Glutamatergic neuron (in vitro differentiated cells): ENCODE results near the gene ZC3H15. TPM values are rescaled to one million over a fixed set of nuclear protein-coding genes. Genes with fewer than 3 reads are reported as not detected.

Experiments used
- DNase-seq: peaks from one replicate; pipeline ENCODE4 v3.0.0; 2022
- H3K27ac Mint-ChIP-seq: one replicate; pipeline ENCODE4 v1.8.0; 2020; ENCODE audit warnings: mild to moderate bottlenecking, mixed read lengths, inconsistent platforms; ENCODE audit not compliant: unreplicated experiment
- H3K27me3 Mint-ChIP-seq: one replicate; pipeline ENCODE4 v1.8.0; 2020; ENCODE audit warnings: mild to moderate bottlenecking, moderate library complexity, mixed read lengths, inconsistent platforms; ENCODE audit not compliant: unreplicated experiment
- H3K36me3 Mint-ChIP-seq: one replicate; pipeline ENCODE4 v1.8.0; 2020; ENCODE audit warnings: mild to moderate bottlenecking, mixed read lengths, inconsistent platforms; ENCODE audit not compliant: unreplicated experiment
- H3K4me1 Mint-ChIP-seq: one replicate; pipeline ENCODE4 v1.8.0; 2020; ENCODE audit warnings: mild to moderate bottlenecking, low read depth, mixed read lengths, inconsistent platforms; ENCODE audit not compliant: unreplicated experiment
- H3K4me3 Mint-ChIP-seq: one replicate; pipeline ENCODE4 v1.8.0; 2020; ENCODE audit warnings: mild to moderate bottlenecking, mixed read lengths, inconsistent platforms; ENCODE audit not compliant: unreplicated experiment
- H3K9me3 Mint-ChIP-seq: one replicate; pipeline ENCODE4 v1.8.0; 2020; ENCODE audit warnings: mild to moderate bottlenecking, moderate library complexity, mixed read lengths, inconsistent platforms; ENCODE audit not compliant: unreplicated experiment
- total RNA-seq: library from RNA; stranded (reverse); fragmentation: NEBNext Ultra II Directional; extraction: Animal tissue kit (Norgen Biotek cat#: 25700); gene quantifications from one replicate; pipeline ENCODE4 v1.2.1, GENCODE V29; 2021; ENCODE audit not compliant: unreplicated experiment
- TF ChIP-seq, protein P1 (sequence below): fragments of 200-600 bp; sonication (generic); IDR thresholded peaks from one replicate; pipeline ENCODE4 v1.5.0; 2021; ENCODE audit not compliant: partially characterized antibody, unreplicated experiment

The ZC3H15 gene
- total RNA-seq, 1 donor from 2014 or later = 79.7 TPM

DNA sequence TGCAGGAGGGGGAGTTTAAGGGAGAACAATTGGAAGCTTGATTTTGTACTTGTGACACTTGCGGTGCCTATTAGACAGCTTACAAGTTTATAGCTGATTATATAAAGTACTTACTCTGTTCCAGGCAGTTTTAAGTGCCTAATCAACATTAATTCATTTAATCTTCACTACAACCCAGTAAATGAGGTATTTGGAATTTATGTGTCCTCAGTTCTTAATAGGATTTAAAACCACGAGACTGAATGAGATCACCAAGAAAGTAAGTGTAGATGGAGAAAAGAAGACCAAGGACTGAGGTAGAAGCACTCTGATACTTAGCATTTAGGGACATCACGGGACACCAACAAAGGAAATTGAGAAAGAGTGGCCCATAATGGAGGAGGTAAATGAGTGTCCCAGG is 49.8 kb downstream of the ZC3H15 start:
- Mint-ChIP-seq H3K27ac (no peak overlapping the region), H3K4me3 (no peak overlapping the region), H3K36me3 (no peaks in the 10 kb centered on the region), H3K27me3 (no peaks in the 10 kb centered on the region), H3K4me1 (no peaks in the 10 kb centered on the region), H3K9me3 (no peaks in the 10 kb centered on the region)
- TF ChIP-seq, protein P1, sequence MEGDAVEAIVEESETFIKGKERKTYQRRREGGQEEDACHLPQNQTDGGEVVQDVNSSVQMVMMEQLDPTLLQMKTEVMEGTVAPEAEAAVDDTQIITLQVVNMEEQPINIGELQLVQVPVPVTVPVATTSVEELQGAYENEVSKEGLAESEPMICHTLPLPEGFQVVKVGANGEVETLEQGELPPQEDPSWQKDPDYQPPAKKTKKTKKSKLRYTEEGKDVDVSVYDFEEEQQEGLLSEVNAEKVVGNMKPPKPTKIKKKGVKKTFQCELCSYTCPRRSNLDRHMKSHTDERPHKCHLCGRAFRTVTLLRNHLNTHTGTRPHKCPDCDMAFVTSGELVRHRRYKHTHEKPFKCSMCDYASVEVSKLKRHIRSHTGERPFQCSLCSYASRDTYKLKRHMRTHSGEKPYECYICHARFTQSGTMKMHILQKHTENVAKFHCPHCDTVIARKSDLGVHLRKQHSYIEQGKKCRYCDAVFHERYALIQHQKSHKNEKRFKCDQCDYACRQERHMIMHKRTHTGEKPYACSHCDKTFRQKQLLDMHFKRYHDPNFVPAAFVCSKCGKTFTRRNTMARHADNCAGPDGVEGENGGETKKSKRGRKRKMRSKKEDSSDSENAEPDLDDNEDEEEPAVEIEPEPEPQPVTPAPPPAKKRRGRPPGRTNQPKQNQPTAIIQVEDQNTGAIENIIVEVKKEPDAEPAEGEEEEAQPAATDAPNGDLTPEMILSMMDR = no peak
- no peak for DNase-seq

DNA sequence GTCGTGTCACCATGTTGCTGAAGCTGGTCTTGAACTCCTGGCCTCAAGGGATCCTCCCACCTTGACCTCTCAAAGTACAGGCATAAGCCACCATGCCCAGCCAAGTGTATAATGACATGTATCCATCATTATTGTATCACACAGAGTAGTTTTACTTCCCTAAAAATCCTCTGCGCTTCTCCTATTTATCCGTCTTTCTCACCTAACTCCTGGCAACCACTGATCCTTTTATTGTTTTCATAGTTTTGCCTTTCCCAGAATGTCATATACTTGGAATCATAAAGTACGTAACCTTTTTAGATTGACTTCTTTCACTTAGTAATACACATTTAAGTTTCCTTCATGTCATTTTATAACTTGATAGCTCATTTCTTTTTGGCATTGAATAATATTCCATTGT is 51.0 kb downstream of the ZC3H15 start:
- H3K36me3 Mint-ChIP-seq = no peaks in the 10 kb centered on the region
- TF ChIP-seq, protein P1 = no peak
- no peaks in the 10 kb centered on the region for H3K4me1 Mint-ChIP-seq
- no peak for DNase-seq
- no peak overlapping the region for H3K27ac Mint-ChIP-seq
- H3K4me3 Mint-ChIP-seq = no peak overlapping the region
- no peaks in the 10 kb centered on the region for H3K27me3 Mint-ChIP-seq
- H3K9me3 Mint-ChIP-seq = no peaks in the 10 kb centered on the region

DNA sequence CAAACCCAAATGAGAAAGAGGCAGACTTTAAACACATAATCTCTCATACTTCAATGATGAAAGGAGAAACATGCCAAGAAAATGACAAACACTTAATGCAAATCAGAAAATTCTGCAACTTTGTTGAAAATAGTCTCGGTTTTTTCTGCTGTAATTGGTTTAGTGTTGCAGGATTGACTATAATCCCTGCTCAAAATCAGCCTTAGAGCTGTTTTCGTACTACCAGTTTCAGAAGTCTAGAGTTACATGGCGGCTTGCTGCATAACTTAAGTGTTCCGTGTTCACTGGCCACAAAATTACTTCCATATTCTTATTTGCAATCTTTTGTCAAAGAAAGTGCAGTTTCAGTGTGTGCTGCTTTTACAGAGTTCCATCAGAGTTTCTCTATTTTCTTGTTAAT is 54.9 kb downstream of the ZC3H15 start:
- H3K27ac Mint-ChIP-seq = no peak overlapping the region
- H3K4me3 Mint-ChIP-seq = no peak overlapping the region

DNA sequence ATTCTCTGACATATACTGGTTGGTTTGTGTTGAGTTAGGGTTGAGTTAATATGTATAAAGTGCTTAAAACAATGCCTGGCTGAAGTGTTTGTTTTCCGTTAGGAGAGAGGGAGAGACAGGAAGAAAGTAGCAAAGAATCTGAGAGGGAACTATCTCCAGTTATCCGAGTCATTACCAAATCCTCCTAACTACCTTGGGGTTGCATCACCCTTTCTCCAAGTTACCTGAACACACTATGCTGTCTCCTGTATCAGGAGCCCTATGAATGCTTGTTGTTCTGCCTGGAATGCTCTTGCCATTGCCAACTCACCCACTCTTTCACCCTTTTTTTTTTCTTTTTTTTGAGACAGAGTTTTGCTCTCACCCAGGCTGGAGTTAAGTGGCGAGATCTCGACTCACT is 55.9 kb downstream of the ZC3H15 start:
- no peak for DNase-seq
- TF ChIP-seq, protein P1 = no peak
- Mint-ChIP-seq H3K4me1 (no peaks in the 10 kb centered on the region), H3K27ac (no peak overlapping the region), H3K27me3 (no peaks in the 10 kb centered on the region), H3K36me3 (no peaks in the 10 kb centered on the region), H3K9me3 (no peaks in the 10 kb centered on the region), H3K4me3 (no peak overlapping the region)

More for the DNA sequence above, 54.9 kb downstream of the ZC3H15 start:
- Mint-ChIP-seq H3K27me3 (no peaks in the 10 kb centered on the region), H3K36me3 (no peaks in the 10 kb centered on the region), H3K4me1 (no peaks in the 10 kb centered on the region), H3K9me3 (no peaks in the 10 kb centered on the region)
- TF ChIP-seq, protein P1 = no peak
- DNase-seq = no peak

DNA sequence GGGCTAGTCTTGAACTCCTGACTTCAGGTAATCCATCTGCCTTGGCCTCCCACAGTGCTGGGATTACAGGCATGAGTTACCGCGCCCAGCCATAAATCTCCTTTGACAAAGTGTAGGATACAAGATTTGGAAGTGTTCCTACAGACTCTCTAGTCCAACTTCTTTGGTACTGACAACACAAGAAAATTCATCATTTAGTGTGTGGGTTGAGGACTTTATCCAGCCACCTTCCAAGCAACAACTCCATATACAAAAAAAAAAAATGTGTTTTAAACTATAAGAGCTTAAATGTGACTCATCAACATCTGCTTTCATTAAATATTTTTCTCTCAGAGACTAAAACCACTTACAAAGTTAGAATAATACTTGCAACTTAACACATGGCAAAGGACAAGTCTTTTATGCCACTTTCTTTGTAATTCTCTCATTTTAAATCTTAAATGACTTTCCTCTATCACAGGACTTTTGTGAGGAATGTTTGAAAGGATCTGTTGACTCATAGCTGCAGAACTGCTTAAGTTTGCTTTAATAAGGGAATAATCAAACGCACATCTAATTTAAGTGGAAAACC is 57.6 kb downstream of the ZC3H15 start:
- TF ChIP-seq, protein P1 = no peak
- Mint-ChIP-seq H3K9me3 (no peaks in the 10 kb centered on the region), H3K4me1 (no peaks in the 10 kb centered on the region), H3K27ac (no peak overlapping the region), H3K4me3 (no peak overlapping the region), H3K36me3 (no peaks in the 10 kb centered on the region), H3K27me3 (no peaks in the 10 kb centered on the region)
- no peak for DNase-seq
